Neural cell (in vitro differentiated cells): ENCODE data around the gene SPATA13. TPM values are rescaled to one million over a fixed set of nuclear protein-coding genes. Genes with fewer than 3 reads are reported as not detected.

Experiments used
- H2AFZ ChIP-seq: fragments of 200-600, 300-800 bp; sonication (generic), shearing (Covaris generic); 2 replicates; pipeline ENCODE4 v1.6.0; 2014; ENCODE audit warnings: low read depth, mild to moderate bottlenecking, antibody characterized with exemption, low read length, moderate library complexity
- H3F3A ChIP-seq: fragments of 200-600 bp; shearing (Covaris generic); 2 replicates; pipeline ENCODE4 v1.6.1; 2016; ENCODE audit warnings: mild to moderate bottlenecking, moderate library complexity, mixed read lengths, antibody characterized with exemption, low read length; ENCODE audit not compliant: insufficient read depth, poor library complexity, severe bottlenecking
- H3K27ac ChIP-seq: fragments of 200-600, 300-800 bp; sonication (generic), shearing (Covaris generic); 2 replicates; pipeline ENCODE4 v1.5.1; 2014; ENCODE audit warnings: mild to moderate bottlenecking, low read length, moderate library complexity
- H3K27me3 ChIP-seq: fragments of 300-800, 200-600 bp; sonication (generic), shearing (Covaris generic); 2 replicates; pipeline ENCODE4 v1.6.0; 2014; ENCODE audit warnings: mild to moderate bottlenecking, low read depth, low read length, moderate library complexity; ENCODE audit not compliant: insufficient read depth
- H3K36me3 ChIP-seq: fragments of 300-800, 200-600 bp; sonication (generic), shearing (Covaris generic); 2 replicates; pipeline ENCODE4 v1.5.1; 2014; ENCODE audit warnings: mild to moderate bottlenecking, antibody characterized with exemption, low read length, moderate library complexity; ENCODE audit not compliant: insufficient read depth
- H3K4me2 ChIP-seq: fragments of 300-800, 200-600 bp; sonication (generic), shearing (Covaris generic); 2 replicates; pipeline ENCODE4 v1.6.0; 2014; ENCODE audit warnings: mild to moderate bottlenecking, low read length
- H3K4me3 ChIP-seq: fragments of 300-800, 200-600 bp; sonication (generic), shearing (Covaris generic); 2 replicates; pipeline ENCODE4 v1.5.1; 2014; ENCODE audit warnings: mild to moderate bottlenecking, low read length, moderate library complexity
- H3K79me2 ChIP-seq: fragments of 200-600 bp; shearing (Covaris generic); replicated peaks from 2 replicates; pipeline ENCODE4 v1.6.0; 2014; ENCODE audit warnings: mild to moderate bottlenecking, low read length, moderate library complexity; ENCODE audit not compliant: insufficient read depth
- H3K9ac ChIP-seq: fragments of 300-800, 200-600 bp; sonication (generic), shearing (Covaris generic); 2 replicates; pipeline ENCODE4 v1.6.1; 2016; ENCODE audit warnings: mild to moderate bottlenecking, low read length, mixed read lengths
- H3K9me2 ChIP-seq: fragments of 200-600 bp; shearing (Covaris generic); 2 replicates; pipeline ENCODE4 v1.6.1; 2016; ENCODE audit warnings: mild to moderate bottlenecking, low read length, mixed read lengths; ENCODE audit not compliant: insufficient read depth
- H3K9me3 ChIP-seq: fragments of 200-600, 300-800 bp; sonication (generic), shearing (Covaris generic); 2 replicates; pipeline ENCODE4 v1.6.1; 2016; ENCODE audit warnings: mild to moderate bottlenecking, mixed run types, low read length, moderate library complexity, mixed read lengths
- H4K20me1 ChIP-seq: fragments of 200-600 bp; shearing (Covaris generic); 2 replicates; pipeline ENCODE4 v1.6.1; 2016; ENCODE audit warnings: mild to moderate bottlenecking, mixed run types; ENCODE audit not compliant: insufficient read depth
- CTCF ChIP-seq: fragments of 450-650 bp; IDR thresholded peaks from 2 replicates; pipeline ENCODE4 v1.5.1; 2014; ENCODE audit warnings: antibody characterized with exemption, mild to moderate bottlenecking, moderate library complexity; ENCODE audit not compliant: poor library complexity, severe bottlenecking
- EP300 ChIP-seq: fragments of 450-650 bp; conservative IDR thresholded peaks from 2 replicates; pipeline ENCODE4 v1.6.1; 2014; ENCODE audit warnings: antibody characterized with exemption, mild to moderate bottlenecking, moderate library complexity; ENCODE audit not compliant: poor library complexity, severe bottlenecking
- EZH2 ChIP-seq: fragments of 200-600, 300-800 bp; shearing (Covaris generic), sonication (generic); IDR thresholded peaks from 2 replicates; pipeline ENCODE4 v1.6.1; 2014; ENCODE audit warnings: antibody characterized with exemption, low read length, borderline replicate concordance, mild to moderate bottlenecking; ENCODE audit not compliant: insufficient read depth, poor library complexity, severe bottlenecking
- MXI1 ChIP-seq: fragments of 450-650 bp; conservative IDR thresholded peaks from 2 replicates; pipeline ENCODE4 v1.6.1; 2014; ENCODE audit warnings: antibody characterized with exemption, mild to moderate bottlenecking; ENCODE audit not compliant: poor library complexity, severe bottlenecking
- POLR2AphosphoS5 ChIP-seq: IDR thresholded peaks from 2 replicates; pipeline ENCODE4 v1.6.1; 2012
- RAD21 ChIP-seq: fragments of 450-650 bp; conservative IDR thresholded peaks from 2 replicates; pipeline ENCODE4 v1.6.1; 2014; ENCODE audit warnings: antibody characterized with exemption, mild to moderate bottlenecking, moderate library complexity
- REST ChIP-seq: IDR thresholded peaks from 2 replicates; pipeline ENCODE4 v1.6.1; 2012; ENCODE audit warnings: borderline replicate concordance
- TAF1 ChIP-seq: IDR thresholded peaks from 2 replicates; pipeline ENCODE4 v1.6.1; 2012; ENCODE audit warnings: low read depth
- polyA plus RNA-seq: library from polyadenylated mRNA; depleted of rRNA; stranded (reverse); fragments of >200 nt; gene quantifications from 2 replicates; pipeline ENCODE4 v1.2.3, GENCODE V29; 2014

The SPATA13 gene
- polyA plus RNA-seq, 1 donor from 2014 or later: 15.5 TPM

DNA sequence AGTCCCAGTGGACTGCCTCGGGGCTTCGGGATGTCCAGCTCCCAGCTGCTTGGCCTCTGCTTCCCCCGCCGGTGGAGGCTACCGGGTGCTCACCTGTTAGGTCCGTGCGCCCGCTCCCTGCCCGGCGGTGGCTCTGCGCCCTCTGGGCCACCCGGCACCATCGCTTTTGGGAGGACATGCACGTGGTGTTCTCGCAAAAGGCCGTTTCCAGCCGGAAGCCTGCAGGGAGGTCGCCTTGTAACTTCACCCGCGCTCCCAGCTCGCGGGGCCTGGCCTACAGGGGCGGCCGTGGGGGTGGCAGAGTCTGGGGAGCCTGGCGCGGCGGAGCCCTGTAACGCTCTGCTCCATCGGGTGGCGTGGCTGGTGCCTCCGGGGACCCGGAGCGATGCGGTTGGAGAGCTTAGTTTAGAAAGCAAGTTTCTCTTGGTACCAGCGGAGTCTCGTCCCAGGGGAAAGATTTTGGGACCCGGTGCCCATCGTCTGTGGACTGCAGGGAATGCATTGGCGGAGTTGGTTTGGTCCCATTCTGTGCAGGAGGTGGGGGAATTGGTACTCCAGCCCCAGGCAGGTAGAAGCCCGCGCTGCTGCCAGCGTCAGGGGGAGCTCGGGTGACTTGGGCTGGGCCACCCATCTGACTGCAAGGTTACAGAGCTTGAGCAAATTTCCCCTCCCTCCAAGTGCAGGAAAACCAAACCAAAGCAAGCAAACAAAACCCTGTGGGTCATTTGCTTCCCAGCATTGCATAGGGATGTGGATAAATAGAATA lies 673 bp downstream of the SPATA13 start:
- H3F3A ChIP-seq: peaks cover 6% of the 10 kb centered on the region

More for the DNA sequence above, 673 bp downstream of the SPATA13 start:
- peaks cover 4% of the 10 kb centered on the region for H3K27me3 ChIP-seq
- H3K9ac ChIP-seq: peak overlapping the region; percentile 74
- H4K20me1 ChIP-seq: no peaks in the 10 kb centered on the region
- no peaks in the 10 kb centered on the region for H3K9me3 ChIP-seq
- H3K36me3 ChIP-seq: no peaks in the 10 kb centered on the region
- H3K4me2 ChIP-seq: peak overlapping the region; percentile 80
- H3K9me2 ChIP-seq: no peaks in the 10 kb centered on the region
- peak overlapping the region; percentile 28 for H3K27ac ChIP-seq
- H3K4me3 ChIP-seq: peak overlapping the region; percentile 98
- TF ChIP-seq REST: peak; percentile 4
- TF ChIP-seq EP300: no peak
- TF ChIP-seq TAF1: peak; percentile 1
- TF ChIP-seq POLR2AphosphoS5: no peak
- TF ChIP-seq CTCF: no peak
- TF ChIP-seq RAD21: peak; percentile 9
- no peak for TF ChIP-seq EZH2
- TF ChIP-seq MXI1: peak; percentile 67
- peak overlapping the region; percentile 51 for H2AFZ ChIP-seq
- peaks cover 24% of the 10 kb centered on the region for H3K79me2 ChIP-seq
